IMR-90 (cell line): ENCODE measurements around the gene BET1L.

Experiments used
- BHLHE40 ChIP-seq: fragments of 150-350 bp; IDR thresholded peaks from 2 replicates; pipeline ENCODE4 v1.6.1; 2016; ENCODE audit warnings: mild to moderate bottlenecking, low read depth, low read length
- CEBPB ChIP-seq: IDR thresholded peaks from 2 replicates; pipeline ENCODE4 v1.6.1; 2012; ENCODE audit warnings: low read depth, low read length, improper control_type of control experiment
- CTCF ChIP-seq: conservative IDR thresholded peaks from 2 replicates; pipeline ENCODE4 v1.5.1; 2012; ENCODE audit warnings: mild to moderate bottlenecking, low read depth, low read length, improper control_type of control experiment
- MAFK ChIP-seq: IDR thresholded peaks from 2 replicates; pipeline ENCODE4 v1.6.1; 2012; ENCODE audit warnings: low read depth, low read length, improper control_type of control experiment
- MAZ ChIP-seq: IDR thresholded peaks from 2 replicates; pipeline ENCODE4 v1.6.1; 2012; ENCODE audit warnings: low read depth, mild to moderate bottlenecking, low read length, improper control_type of control experiment, moderate library complexity, borderline replicate concordance
- MXI1 ChIP-seq: IDR thresholded peaks from 2 replicates; pipeline ENCODE4 v1.6.1; 2012; ENCODE audit warnings: low read depth, mild to moderate bottlenecking, low read length, moderate library complexity, borderline replicate concordance
- POLR2A ChIP-seq: IDR thresholded peaks from 2 replicates; pipeline ENCODE4 v1.6.1; 2012; ENCODE audit warnings: mild to moderate bottlenecking, low read depth, low read length
- RAD21 ChIP-seq: IDR thresholded peaks from 2 replicates; pipeline ENCODE4 v1.6.1; 2012; ENCODE audit warnings: low read length, improper control_type of control experiment
- RFX5 ChIP-seq: IDR thresholded peaks from 2 replicates; pipeline ENCODE4 v1.8.0; 2012; ENCODE audit warnings: low read depth, mild to moderate bottlenecking, low read length, moderate library complexity
- SMC3 ChIP-seq: fragments of 150-350 bp; IDR thresholded peaks from 2 replicates; pipeline ENCODE4 v1.6.1; 2016; ENCODE audit warnings: low read depth, mild to moderate bottlenecking, antibody characterized with exemption, low read length, moderate library complexity
- USF2 ChIP-seq: fragments of 150-350 bp; IDR thresholded peaks from 2 replicates; pipeline ENCODE4 v1.6.1; 2017; ENCODE audit warnings: mild to moderate bottlenecking, antibody characterized with exemption, low read length, low read depth

GRCh38 chr11:250740-251299 lies 43.6 kb upstream of the BET1L start:
- TF ChIP-seq POLR2A, result no peak
- TF ChIP-seq CTCF, result peak; percentile 58
- no peak for TF ChIP-seq CEBPB
- peak; percentile 67 for TF ChIP-seq RAD21
- peak; percentile 72 for TF ChIP-seq SMC3
- no peak for TF ChIP-seq USF2
- no peak for TF ChIP-seq MXI1
- TF ChIP-seq RFX5, result no peak
- TF ChIP-seq BHLHE40, result no peak
- TF ChIP-seq MAFK, result no peak
- TF ChIP-seq MAZ, result no peak
